Measurements from ENCODE around the gene KCNN3.

KCNN3 gene

DNA sequence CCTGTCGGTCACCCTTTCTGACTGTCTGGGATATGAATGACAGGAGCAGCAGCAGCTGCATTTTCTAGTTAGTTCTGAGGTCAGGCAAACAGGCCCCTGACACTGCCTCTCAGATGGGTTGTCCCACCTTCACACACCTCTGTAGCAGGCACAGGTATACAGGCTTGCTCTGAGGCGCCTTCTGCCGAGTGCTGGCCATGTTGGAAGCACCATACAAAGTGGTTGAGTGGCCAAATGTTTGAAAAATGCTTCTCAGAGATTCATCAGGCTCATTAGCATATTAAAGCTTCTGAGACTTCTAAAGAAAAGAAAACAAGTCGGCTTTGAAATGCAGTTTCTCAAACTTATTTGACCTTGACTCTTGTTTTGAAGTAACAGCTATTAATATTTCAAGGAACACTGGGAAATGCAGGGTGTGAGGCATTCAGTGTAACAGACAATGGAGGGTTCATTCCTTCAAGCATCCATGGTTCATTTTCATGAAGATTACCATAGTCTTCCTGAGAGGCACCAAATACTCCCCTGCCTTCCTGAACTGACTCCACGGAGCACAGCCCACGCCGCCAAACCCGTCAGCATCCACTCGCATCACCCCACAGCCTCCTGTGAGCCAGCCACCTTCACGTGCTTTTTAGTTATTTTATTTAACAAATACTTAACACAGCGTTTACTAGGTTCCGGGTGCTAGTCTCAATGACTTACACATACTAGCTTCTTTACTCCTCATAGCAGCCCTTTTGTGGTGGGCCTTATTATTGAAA lies 81.8 kb downstream of the KCNN3 start:
- no peak for DNase-seq

DNA sequence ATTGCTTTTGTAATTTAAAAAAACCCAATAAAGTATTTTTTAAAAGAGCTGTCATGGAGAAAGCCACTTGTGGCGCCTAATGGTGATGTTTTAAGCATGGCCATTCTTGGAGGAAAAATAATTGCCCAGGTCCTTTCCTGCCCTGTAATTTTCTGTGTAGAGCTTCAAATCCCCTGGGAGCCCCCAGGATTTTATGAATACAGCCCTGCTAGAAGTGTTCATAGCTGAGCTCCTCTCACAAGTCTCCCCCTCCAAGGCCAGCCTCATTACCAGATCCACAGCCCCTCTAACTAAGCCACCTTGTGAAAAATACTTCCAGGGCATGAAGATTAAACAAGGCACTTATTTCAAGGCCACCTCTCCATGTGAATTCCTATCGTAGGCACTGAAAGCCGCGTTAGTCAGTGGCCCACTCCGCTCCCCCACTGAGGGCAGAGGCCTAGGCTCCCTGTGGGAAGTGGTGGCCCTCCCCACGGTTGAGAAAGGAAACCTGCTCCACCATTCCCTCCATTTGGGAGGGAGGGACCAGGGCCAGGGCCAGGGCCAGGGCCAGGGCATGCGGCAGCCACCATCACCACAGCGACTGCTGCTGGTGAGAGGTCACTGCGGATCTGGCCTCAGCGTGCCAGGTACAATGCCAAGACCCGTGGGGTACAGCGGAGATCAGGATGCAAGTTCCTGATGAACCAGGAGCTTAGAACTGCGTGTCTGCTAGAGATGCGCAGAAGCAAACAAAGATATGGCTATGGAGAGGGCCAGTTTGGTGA lies 83.1 kb downstream of the KCNN3 start:
- DNase-seq = no peak

DNA sequence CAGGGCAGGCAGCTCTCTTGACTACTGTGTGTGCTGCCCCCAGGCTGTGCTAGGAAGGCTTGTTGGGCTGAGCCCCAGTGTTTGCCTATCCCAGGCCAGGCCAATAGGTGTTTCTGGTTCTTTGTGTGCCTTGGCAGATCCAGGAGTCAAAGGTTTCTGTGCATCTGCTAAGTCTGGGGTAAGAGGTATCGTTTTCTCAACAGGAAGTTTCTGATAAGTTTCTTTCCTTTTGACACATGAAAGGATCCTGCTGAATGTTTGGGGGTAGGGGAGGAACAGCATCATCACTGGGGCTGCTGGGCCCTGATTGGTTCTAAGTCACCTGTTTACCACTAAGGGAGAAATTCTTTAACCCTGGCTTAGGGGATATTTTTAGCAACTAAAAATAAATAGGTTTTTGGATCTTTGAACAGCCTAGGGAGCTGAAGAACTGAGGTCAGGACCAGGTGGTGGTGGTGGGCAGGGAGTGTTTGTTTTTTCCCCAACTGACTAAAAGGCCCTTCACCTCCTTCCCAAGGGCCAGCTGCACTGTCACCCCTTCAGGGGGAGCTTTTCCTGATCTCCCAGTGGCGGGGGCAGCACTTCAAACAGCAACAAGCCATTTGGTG lies 85.1 kb downstream of the KCNN3 start:
- DNase-seq = no peak

DNA sequence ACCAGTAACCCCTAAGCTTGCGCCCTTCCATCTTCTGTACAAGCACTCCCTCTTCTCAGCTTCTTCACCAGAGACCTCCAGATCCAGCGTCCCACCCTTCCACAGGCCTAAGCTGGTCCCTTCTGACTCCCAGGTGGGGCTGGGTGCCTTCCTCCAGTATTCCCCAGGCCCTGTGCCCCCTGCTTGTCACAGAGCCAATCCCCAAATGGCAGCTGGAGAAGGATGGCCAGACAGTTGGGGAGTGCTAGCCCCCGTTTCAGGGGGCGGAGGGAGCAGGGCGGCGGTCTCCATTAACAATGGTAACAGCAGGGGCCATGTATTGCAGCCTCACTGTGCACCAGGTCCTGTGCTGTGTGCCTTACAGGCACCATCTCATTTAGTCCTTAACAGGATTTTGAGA lies 85.7 kb downstream of the KCNN3 start:
- DNase-seq = no peak

DNA sequence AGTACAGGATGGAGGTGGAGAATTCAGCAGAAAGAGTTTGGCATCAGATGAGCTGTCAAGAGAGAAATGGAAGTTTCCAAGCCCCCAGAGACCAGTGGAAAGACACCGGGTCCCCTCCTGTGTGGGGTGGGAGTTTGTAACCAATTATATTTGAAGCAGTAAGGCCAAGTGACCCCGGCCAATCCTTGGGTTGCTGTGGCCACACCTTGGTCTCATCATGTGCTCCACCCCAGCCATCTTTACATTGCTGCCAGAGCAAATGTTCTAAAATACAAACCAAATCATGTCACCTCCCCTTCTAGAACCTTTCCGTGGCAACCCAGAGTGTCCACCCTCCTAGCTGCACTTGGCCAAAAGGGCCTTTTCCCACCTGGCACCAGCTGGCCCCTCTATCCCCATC lies 86.1 kb downstream of the KCNN3 start:
- DNase-seq = no peak

DNA sequence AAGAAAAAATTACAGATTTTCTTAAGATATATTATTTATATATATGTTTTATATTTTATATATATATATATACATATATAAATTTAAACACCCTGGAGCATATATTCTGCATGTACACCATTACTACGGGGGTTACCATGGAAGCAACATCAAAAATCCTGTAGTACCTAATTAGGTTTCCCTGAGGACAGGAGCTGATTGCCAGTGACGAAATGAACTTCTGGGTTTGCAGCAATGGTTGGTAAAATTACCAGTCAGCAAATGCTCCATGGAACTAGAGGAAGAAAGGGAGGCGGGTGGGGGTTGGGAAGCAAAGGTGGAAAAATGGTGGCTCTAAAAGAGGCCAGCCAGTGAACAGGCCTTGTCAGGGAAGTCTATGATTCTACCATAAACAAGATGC lies 89.5 kb downstream of the KCNN3 start:
- DNase-seq = no peak

DNA sequence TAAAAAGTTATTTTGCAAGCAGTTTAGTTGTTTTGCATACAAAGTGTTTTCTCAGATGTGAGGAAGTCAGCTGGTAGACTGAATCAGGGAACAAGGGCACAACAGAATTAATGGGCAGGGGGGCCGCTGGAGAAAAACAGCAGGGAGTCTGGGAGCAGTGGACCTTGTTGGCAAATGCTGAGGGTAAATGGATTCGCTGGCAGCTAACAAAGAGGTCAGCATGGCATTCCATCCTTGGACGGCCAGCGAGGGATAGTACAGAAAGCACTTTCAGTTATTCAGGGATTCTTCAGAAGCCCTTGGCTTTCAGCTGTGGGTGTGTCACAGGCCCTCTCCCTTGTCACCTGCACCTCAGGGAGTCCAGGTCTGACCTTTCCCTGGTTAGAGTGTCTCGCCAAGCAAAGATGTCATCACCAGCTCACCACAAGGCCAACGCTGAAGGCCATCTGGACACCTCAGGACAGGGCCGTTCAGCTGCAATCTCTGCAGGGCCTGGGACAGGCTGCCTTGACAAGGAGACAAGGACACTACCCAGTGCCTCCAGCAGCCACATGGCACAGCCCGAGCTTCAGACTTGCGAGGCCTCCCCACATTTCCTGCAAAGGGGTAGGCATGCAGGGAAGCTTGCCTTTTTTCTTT lies 90.4 kb downstream of the KCNN3 start:
- DNase-seq = no peak

DNA sequence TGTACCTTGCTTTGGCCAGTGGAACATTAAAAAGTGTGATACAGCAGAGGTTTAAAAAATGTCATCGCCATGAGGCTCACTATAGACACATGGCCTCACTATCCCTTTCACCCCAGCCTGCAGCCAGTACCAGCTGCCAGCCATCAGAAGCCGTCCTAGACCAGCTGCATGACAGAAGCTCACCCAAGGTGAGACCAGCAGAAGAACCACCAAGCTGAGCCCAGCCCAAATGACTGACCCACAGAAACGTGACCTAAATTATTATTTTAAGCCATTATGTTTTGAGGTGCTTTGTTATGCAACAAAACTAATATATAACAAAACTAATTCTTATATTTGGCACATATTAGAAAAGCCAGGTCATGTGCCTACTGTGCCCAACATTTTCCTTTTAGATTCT lies 91.1 kb downstream of the KCNN3 start:
- no peak for DNase-seq

DNA sequence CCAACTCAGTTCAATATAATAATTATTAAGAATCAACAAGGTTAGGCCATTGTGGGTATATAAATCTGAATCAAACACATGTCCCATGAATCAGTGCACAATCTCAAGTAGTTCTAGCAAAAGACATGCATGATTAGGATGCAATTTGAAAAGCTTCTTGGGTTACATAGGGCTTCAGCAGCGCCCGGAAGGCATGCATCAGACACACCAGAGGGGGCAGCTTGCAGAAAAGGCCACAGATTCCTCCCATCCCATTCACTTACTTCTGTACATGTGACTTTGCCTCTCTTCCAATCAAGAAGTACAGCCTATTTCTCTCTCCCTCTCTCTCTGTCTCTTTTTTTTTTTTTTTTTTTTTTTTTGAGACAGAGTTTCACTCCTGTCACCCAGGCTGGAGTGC lies 91.8 kb downstream of the KCNN3 start:
- no peak for DNase-seq

DNA sequence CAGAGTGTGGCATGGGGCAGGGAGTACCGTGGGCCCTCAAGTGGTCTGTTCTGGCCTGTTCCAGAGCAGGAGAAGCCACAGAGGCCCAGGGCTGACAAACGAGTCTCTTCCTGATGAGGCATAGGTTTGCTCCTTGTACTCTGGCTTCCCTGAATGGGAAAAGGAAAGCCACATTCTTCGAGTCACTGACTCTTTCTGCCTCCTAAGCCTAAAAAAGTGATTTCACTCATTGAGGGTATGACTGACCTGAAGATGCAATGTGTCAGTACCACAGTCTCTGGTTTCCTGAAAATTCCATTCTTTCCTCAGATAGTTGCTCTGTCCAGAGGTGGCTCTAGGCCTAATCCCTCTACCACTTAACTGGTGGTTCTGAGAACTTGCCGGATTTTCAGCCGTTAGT lies 92.3 kb downstream of the KCNN3 start:
- no peak for DNase-seq

DNA sequence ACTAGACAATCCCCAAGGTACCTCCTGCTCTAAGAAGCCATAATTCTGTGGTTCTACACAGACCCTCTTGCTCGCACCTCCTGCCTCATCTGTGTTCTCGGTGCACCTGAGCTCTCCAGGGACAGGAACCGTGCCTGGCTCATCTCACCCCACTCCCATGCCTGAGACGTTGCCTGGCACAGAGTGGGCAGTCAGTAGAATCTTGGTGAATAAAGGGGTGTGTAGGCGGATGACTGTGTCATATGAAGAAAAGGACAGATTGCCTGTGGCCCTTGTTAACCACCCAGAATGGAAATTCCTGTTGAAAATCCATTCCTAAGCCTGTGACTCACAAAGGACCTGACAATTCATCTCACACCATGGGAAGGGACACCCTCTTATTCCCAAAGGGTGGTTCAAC lies 92.9 kb downstream of the KCNN3 start:
- DNase-seq = no peak

DNA sequence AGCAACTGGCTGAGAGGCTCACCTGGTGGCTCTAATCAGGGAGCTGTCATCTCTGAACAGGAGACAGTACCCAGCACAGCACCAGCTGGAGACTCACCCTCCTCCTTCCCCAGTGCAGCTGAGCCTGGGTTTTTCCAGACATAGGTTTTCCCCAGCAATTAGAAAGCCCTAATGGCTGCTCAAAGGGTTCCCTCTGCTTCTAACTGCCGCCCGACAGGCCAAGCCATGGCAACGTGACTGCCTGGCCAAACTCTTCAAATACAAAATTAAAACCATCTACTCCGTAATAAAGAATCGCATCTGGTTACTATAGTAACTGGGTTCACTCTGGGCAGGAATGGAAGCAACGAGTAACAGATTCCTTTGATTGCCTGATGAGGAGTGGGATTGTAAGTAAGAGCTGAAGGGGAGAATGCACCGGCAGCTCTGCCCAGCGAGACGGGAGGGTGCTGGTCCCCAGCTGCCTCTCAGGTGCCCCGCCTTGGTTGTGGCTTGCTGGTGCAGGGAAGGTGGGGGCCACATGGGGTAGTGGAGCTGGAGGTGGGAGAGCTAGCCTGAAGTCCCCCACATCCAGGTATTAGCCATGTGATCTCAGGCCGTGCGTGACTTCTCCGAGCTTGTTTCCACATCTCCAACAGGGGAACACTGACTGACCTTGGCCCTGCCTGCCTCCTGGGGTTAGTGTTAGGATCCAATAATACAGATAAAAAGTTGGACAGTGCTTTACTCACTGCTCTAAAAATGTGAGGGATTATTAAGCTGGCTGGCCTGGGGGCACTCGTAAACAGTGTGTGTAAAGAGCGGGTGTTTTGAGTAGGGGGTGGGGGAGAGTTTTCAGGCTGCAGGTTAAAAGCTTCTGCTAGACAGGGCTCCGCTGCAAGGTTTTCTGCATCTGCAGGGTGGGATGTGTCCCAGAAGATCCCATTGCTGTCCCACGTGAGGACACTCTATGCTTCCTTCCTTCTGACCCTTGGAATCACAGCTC lies 94.2 kb downstream of the KCNN3 start:
- DNase-seq = no peak

DNA sequence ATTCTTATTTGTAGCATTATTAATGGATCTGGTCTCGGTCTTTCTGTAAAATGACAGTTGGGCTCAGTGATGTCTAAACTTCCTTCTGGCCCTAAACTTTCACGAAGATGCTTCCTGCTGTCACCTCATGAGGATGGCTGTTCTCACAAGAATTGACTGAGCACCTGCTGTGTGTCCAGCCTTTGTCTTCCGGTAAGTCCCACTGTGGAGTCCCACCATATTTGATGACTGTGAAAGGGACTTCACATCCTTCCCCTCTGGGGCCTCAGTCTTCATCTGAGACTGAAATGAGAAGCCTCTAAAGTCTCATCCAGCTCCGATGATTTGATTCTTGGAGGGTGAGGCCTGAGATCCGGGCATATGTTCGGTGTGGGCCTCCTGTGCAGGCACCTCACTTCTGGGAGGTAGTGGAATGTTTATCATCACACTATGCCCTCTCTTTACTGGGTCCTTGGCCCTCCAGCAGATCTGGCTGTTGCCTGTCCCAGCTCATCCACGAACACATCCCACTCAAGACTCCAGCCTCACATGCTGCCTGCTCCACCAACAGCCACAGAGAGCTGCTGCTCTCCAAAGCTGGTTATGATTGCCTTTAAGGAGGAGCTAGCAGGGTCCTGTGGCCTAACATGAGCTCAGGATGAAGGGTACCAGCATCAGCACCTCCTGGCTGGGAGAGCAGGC lies 95.8 kb downstream of the KCNN3 start:
- no peak for DNase-seq

DNA sequence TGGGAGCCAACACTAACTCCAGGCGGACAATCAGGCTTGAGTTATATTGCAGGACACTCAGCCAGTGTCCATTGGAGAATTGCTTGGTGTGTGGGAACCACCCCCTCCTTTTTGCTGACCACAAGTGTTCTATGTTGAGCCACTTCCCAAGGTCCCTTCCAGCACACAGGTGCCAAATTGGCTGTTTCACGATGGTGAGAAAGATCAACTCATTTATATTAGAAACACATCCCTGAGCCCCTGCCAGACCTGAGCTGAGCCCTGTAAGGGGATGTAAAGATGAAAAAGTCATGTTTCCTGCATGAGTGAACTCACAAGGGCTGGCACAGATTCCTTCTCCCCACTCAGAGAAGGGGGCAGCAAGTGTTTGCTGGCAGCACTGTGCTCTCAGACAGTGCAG lies 96.5 kb downstream of the KCNN3 start:
- peak; percentile 20 for DNase-seq

DNA sequence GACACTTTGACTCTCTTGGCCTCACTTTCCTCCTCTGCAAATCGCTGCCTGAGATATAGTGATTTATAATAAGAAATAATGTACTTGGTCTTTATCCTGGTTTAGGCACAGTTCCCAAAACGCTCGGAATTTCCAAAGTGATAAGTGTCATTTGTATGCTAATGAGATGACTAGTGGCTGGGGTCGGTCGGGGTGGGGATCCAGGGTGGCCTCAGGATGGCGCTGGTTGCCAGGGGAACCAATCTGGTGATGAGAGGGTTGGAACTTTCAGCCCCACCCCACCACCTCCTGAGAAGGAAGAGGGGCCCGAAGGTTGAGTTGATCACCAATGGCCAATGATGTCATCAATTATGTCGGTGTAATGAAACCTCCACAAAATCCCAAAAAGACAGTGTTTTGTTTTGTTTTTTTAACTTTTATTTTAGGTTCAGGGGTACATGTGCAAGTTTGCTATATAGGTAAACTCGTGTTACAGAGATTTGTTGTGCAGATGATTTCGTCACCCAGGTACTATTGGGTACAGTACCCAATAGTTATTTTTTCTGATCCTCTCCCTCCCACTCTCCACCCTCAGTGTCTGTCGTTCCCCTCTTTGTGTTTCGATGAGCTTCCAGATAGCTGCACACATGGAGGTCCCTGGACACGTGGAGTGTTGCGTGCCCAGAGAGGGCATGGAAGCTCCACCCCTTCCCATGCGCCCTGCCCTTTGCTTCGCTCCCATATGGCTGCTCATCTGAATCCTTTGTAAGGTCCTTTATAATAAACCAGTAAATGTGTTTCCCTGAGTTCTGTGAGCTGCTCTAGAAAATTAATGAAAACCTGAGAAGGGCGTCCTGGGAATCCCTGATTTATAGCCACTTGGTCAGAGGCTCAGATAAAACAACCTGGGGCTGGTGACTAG lies 97.2 kb downstream of the KCNN3 start:
- DNase-seq = no peak

DNA sequence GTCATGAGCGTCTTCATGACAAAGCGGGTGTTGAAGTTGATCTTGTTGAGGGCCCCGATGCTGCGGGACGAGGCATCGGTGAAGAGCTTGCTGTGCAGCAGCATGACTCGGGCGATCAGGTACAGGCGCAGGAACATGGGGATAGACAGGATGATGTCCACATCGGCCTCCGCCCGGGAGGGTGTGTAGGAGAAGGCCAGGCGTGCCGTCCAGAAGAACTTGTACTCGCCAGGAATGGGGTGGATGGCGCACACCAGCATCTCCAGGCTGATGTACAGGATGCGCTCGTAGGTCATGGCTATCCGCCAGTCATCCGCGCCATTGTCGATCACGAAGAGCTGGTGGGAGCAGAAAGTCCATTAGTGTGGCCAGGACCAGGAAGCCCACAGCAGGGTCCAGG lies 98.0 kb downstream of the KCNN3 start:
- no peak for DNase-seq

DNA sequence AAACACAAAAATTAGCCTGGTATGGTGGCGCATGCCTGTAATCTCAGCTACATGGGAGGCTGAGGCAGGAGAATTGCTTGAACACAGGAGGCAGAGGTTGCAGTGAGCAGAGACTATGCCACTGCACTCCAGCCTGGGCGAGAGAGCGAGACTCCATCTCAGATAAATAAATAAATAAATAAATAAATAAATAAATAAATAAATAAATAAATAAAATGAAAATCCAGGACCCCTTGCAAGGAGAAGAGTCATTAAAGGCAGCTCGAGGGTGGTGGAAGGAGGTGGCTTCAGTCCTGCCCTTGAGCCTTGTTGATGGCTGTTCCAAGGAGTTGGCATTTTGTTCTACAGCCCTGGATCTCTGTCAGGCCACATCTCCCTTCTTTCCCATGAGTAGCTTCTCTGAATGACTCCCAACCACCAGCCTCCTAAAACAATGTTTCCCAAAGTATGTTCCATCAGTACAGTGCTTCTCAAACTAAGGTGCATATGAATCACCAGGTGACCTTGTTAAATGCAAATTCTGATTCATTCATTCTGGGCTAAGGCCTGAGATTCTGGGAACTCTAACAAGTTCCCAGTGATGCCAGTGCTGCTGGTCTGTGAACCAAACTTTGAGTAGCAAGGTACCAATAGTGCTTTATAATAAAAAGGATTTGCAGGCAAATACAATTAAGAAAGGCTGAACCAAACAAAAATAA lies 99.0 kb downstream of the KCNN3 start:
- DNase-seq = no peak

DNA sequence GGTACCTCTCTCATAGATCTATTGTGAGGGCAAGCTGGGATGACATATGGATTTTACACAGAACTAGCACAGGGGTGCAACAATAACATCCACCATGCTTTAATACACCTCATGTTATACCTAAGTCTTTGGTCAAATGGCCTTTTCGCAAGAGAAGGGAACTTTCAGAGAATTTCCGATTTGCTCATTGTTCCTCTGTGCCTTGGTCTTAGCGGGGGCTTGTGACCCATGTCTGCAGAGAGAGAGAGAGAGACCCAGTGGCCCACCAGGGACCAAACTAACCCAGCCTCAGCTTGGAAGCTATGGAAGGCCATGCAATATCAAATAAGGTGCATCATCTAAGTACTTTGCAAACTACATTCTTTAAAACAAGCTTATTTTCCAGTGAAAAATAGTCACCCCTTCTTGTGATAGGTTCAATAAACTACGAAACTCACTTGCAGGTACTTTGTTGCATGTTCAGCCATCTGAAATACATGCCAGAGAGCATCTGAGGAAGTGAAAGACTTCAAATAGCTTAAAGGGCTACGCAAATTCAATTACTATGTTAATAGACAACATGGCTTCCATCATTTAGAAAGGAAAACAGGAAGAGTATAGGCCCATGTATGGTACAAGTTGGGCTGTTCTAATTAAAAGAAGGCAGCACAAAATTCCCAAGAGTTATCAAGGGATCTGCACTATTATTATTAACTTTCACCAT lies 100.7 kb downstream of the KCNN3 start:
- DNase-seq = no peak

DNA sequence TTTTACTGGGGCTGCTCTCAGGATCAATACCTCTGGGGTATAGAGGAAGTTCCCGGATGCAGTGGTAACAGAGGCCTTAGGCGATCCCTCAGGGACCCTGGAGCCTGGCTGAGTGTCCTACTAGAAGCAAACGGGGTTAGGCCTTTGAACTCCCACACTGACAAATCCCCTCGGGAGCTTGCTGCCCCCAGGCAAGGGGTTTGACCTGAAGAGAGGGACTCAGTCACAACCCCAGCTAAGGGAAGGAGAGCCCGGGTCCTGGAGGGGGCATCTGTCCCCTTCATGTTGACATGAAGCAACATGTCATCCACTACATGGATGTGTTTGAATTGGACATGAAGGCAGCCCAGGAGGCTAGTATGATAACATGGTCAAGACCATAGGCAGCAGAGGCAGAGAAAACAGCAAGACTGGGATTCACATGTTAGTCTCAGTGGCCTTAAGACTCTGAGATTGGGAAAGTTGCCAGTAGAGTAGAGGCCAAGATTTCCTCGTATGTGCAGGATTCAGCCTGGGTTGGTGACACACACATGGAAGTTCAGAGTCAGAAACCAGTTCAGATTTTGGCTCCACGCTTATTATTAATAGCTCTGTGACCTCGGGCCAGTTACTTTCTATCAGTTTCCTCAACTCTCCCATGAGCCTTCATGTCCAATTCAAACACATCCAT lies 101.5 kb downstream of the KCNN3 start:
- DNase-seq = no peak
